Stimulated activated naive CD4-positive, alpha-beta T cell (primary cell): Measurements from ENCODE around the gene BAIAP2.

Experiments used
- DNase-seq, 6 experiments: peaks; one replicate each; lab custom pipeline; 2025; lab: John Stamatoyannopoulos, UW

Gene BAIAP2

GRCh38 chr17:81159611-81160265, 124.8 kb downstream of the BAIAP2 start:
- DNase-seq = no peak

GRCh38 chr17:81160306-81160705, 125.4 kb downstream of the BAIAP2 start:
- DNase-seq = no peak

GRCh38 chr17:81160747-81161453, 125.9 kb downstream of the BAIAP2 start:
- DNase-seq = no peak

- DNase-seq = no peak
Measured at GRCh38 chr17:81161536-81161935, 126.6 kb downstream of the BAIAP2 start.

GRCh38 chr17:81161972-81162371, 127.0 kb downstream of the BAIAP2 start:
- DNase-seq = no peak

GRCh38 chr17:81162491-81162890, 127.5 kb downstream of the BAIAP2 start:
- no peak for DNase-seq

GRCh38 chr17:81163051-81163695, 128.2 kb downstream of the BAIAP2 start:
- DNase-seq = no peak

- no peak for DNase-seq
Measured at GRCh38 chr17:81163703-81164370, 128.9 kb downstream of the BAIAP2 start.

- no peak for DNase-seq
Measured at GRCh38 chr17:81164371-81165245, 129.7 kb downstream of the BAIAP2 start.

- no peak for DNase-seq
Measured at GRCh38 chr17:81165246-81166032, 130.5 kb downstream of the BAIAP2 start, which contains the start of gene PVALEF. Gene PVALEF (plus strand): TSS chr17:81165507. CDS start chr17:81181227, 15,720 bp downstream.

- DNase-seq = no peak
Measured at GRCh38 chr17:81166033-81166492, 131.1 kb downstream of the BAIAP2 start, which contains the start of gene AATK. Gene AATK (minus strand): TSS chr17:81166221. CDS start chr17:81165992, 229 bp downstream.
